Stomach smooth muscle (tissue), 2 donors: ENCODE measurements around the gene GPATCH2.
"Not testable (repeated sequence)": the region's sequence is repeated elsewhere in the genome, so short reads cannot be mapped to it uniquely, and the experiment has no call there.

ENCODE experiments used
- H3K27ac ChIP-seq: one replicate; pipeline ENCODE4 v1.7.0; 2013; ENCODE audit warnings: mild to moderate bottlenecking, low read length, inconsistent platforms
- H3K27me3 ChIP-seq, 2 donors: one replicate each; pipeline ENCODE4 v1.7.0; 2013; ENCODE audit warnings: low read length in 2 of 2; ENCODE audit not compliant: insufficient read depth in 2 of 2, control insufficient read depth in 1 of 2
- H3K36me3 ChIP-seq, 2 donors: one replicate each; pipeline ENCODE4 v1.7.0; 2013; ENCODE audit warnings: low read length in 2 of 2; ENCODE audit not compliant: control insufficient read depth in 2 of 2, insufficient read depth in 2 of 2
- H3K4me1 ChIP-seq: one replicate; pipeline ENCODE4 v1.7.0; 2013; ENCODE audit warnings: low read length; ENCODE audit not compliant: control insufficient read depth, insufficient read depth
- H3K4me3 ChIP-seq, 2 donors: one replicate each; pipeline ENCODE4 v1.7.0; 2013; ENCODE audit warnings: low read length in 2 of 2
- H3K9ac ChIP-seq, 2 donors: one replicate each; pipeline ENCODE4 v1.7.0; 2013; ENCODE audit warnings: low read length in 2 of 2, mild to moderate bottlenecking in 1 of 2
- H3K9me3 ChIP-seq, 2 donors: one replicate each; pipeline ENCODE4 v1.7.0; 2013; ENCODE audit warnings: low read length in 2 of 2; ENCODE audit not compliant: control insufficient read depth in 2 of 2
- donor health status: healthy.
- donor health status: Pancreatic carcinoma.

The GPATCH2 gene

DNA sequence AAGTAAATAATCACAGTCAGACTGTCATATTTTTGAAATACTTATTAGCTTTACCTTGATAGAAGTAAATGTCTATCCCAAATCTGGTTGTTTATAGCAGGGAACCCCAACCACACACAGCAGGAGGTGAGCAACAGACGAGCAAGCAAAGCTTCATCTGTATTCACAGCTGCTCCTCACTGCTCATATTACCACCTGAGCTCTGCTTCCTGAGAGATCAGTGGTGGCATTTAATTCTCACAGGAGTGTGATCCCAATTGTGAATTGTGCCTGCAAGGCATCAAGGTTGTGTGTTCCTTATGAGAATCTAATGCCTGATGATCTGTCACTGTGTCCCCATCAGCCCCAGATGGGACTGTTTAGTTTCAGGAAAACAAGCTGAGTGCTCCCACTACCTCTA, 104.3 kb downstream of the GPATCH2 start:
- Histone ChIP-seq H3K27me3 (no peaks in the 10 kb centered on the region), H3K4me3 (no peak overlapping the region), H3K9me3 (no peaks in the 10 kb centered on the region), H3K36me3 (no peaks in the 10 kb centered on the region), H3K9ac (no peak overlapping the region), H3K4me1 (peaks cover 2% of the 10 kb centered on the region), H3K27ac (no peak overlapping the region)

DNA sequence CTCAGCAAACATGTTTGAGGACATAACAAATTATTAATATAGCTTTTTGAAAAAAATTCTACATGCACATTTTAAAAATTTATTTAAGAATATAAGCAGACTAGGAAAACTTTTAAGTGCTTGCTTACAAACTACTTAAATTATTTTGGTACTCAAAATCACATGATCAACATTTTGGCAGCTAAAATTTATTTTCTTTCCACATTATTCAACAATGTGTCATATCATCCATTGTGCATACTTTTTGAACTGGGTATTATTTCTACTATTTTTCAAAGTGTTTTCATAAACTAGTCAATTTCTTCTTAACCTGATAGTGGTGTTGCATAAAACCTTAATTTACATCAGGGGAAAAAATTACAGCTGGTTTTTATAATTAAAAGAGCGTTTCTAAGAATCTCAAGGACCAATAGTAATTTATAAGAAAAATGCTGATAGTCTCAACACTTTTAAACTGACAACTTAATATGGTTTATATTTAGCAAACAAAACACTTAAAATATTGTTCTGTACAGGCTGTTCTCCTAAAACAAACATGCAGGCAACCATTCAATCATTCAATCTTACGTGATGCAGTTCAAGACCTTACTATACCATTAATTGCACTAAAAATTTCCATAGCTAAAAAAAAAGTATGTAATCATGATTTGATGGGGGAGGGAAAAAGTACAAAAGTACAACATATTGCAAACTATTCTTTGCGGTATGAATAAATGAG, 105.0 kb downstream of the GPATCH2 start:
- Histone ChIP-seq H3K4me1 (peaks cover 2% of the 10 kb centered on the region), H3K27ac (no peak overlapping the region), H3K27me3 (no peaks in the 10 kb centered on the region), H3K9ac (no peak overlapping the region), H3K36me3 (no peaks in the 10 kb centered on the region), H3K4me3 (no peak overlapping the region), H3K9me3 (no peaks in the 10 kb centered on the region)

DNA sequence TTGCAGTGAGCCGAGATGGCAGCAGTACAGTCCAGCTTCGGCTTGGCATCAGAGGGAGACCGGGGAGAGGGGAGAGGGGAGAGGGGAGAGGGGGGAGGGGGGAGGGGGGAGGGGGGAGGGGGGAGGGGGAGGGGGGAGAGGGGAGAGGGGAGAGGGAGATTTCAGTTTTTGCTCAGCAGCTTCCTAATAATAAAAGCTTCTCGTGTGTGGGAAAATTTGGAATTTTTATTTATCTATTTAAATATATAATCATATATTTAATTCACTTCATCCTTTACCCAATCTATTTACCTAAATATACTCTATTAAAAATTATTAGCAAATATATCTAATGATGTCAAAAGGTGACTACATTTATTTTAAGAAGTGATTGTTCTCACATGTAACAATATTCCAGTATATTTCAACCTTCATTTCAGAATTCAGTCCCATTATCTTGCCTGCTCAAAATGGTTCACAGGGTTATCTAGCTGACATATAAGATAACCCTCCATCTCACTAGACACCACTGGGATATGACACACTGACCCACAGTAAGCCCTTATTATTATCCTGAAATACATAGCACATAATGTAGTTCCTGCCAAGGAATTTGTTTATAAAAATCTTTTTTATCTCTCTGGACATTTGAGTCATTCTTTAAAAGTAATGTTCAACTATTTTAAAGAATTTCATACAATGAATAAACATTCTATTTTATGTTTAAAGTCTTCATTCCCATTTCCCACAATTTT, 105.9 kb downstream of the GPATCH2 start:
- Histone ChIP-seq H3K27ac (no peak overlapping the region), H3K9ac (no peak overlapping the region)

DNA sequence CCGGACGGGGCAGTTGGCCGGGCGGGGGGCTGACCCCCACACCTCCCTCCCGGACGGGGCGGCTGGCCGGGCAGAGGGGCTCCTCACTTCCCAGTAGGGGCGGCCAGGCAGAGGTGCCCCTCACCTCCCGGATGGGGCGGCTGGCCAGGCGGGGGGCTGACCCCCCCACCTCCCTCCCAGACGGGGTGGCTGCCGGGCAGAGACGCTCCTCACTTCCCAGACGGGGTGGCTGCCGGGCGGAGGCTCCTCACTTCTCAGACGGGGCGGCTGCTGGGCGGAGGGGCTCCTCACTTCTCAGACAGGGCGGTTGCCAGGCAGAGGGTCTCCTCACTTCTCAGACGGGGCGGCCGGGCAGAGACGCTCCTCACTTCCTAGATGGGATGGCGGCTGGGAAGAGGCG, 107.0 kb downstream of the GPATCH2 start:
- not testable (repeated sequence) for H3K9ac ChIP-seq, H3K9me3 ChIP-seq, H3K36me3 ChIP-seq, H3K27me3 ChIP-seq, H3K4me1 ChIP-seq, H3K27ac ChIP-seq, H3K4me3 ChIP-seq

More for the DNA sequence above, 105.9 kb downstream of the GPATCH2 start:
- H3K27me3 ChIP-seq, result no peaks in the 10 kb centered on the region
- peaks cover 2% of the 10 kb centered on the region for H3K4me1 ChIP-seq
- H3K4me3 ChIP-seq, result no peak overlapping the region
- H3K9me3 ChIP-seq, result no peaks in the 10 kb centered on the region
- H3K36me3 ChIP-seq, result no peaks in the 10 kb centered on the region

DNA sequence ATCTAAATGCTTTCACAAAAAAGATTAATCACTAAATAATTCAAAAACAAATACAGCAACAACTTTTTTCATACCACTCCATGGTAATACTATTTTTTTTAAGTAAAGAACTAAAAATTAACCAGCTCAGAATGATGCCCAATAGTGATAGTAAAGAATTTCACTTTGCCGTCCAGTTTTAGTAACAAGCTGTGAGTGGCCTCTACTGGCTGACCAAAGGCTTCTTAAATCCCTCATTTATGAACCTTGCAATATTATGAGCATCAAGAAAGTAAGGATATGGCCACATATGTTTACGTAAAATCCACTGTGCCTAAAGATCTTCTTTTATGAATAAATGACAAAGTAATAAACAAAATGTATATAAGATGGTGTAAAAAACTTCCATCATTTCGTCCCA, 108.6 kb downstream of the GPATCH2 start:
- no peak overlapping the region for H3K27ac ChIP-seq
- no peaks in the 10 kb centered on the region for H3K27me3 ChIP-seq
- H3K36me3 ChIP-seq, result no peaks in the 10 kb centered on the region
- H3K9me3 ChIP-seq, result no peaks in the 10 kb centered on the region
- no peak overlapping the region for H3K4me3 ChIP-seq
- peaks cover 2% of the 10 kb centered on the region for H3K4me1 ChIP-seq
- no peak overlapping the region for H3K9ac ChIP-seq

DNA sequence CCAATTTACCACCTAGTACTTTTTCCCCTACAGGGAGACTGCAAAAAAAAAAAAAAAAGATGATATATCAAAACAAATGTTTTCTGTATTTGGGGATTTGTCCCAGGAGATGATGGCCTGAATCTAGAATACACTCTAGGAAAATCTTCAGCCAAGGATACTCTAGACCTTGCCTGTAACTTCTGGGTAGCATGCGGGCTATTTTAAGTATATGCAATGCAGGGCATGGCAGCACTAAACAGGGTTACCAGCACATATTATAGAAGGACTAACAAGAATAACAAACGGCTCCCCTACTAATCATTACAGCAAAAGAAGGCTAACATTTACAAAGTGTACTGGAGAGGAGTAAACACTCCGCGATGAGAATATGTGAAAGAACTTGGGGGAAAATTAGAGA, 109.6 kb downstream of the GPATCH2 start:
- H3K27me3 ChIP-seq, result no peaks in the 10 kb centered on the region
- no peaks in the 10 kb centered on the region for H3K36me3 ChIP-seq
- peaks cover 2% of the 10 kb centered on the region for H3K4me1 ChIP-seq
- H3K27ac ChIP-seq, result no peak overlapping the region
- H3K9ac ChIP-seq, result no peak overlapping the region
- H3K9me3 ChIP-seq, result no peaks in the 10 kb centered on the region
- H3K4me3 ChIP-seq, result no peak overlapping the region

DNA sequence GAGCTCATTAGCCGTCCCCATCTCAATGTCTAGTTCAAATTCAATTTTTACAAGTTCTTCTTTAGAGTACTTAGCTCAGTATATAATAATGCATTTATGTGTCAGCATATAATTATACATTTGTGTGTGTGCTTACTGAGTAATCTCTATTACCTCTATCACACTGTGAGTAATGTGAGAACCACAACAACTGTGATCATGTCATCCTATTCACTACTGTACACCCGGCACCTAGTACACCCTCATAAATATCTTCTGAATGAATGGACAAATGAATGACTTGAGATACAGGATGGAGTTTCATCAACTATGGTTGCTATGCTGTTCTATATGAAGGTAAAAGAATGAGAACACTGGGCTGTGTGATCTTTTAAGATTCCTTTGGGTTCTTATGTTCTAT, 124.0 kb downstream of the GPATCH2 start:
- H3K4me1 ChIP-seq, result no peaks in the 10 kb centered on the region
- no peaks in the 10 kb centered on the region for H3K9me3 ChIP-seq
- H3K9ac ChIP-seq, result no peak overlapping the region
- H3K27me3 ChIP-seq, result no peaks in the 10 kb centered on the region
- no peak overlapping the region for H3K27ac ChIP-seq
- peaks cover 2 to 3% of the 10 kb centered on the region in 2 donors for H3K36me3 ChIP-seq
- no peak overlapping the region for H3K4me3 ChIP-seq

DNA sequence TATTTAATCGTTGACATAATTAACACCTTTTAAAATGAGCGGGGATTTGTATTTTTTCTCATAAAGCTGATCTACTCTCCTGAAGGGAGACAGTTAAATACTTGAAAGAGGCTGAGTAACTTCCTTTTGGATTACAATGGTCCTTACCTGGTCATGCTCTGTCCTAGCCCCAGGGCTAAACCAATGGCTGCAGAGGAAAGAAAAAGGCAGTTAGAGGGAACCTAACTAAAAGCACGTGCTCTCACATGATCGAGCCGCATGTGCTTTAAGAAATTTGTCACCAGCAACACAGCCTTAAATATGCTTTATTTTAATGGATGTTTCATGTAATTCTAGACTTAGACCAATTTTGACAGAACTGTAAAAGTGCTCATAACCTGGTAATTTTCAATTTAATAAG, 132.7 kb downstream of the GPATCH2 start:
- no peaks in the 10 kb centered on the region for H3K27me3 ChIP-seq
- H3K4me1 ChIP-seq, result no peaks in the 10 kb centered on the region
- H3K27ac ChIP-seq, result no peak overlapping the region
- H3K4me3 ChIP-seq, result no peak overlapping the region
- H3K36me3 ChIP-seq, result peaks cover 1 to 2% of the 10 kb centered on the region in 2 donors
- H3K9me3 ChIP-seq, result no peaks in the 10 kb centered on the region
- H3K9ac ChIP-seq, result no peak overlapping the region

DNA sequence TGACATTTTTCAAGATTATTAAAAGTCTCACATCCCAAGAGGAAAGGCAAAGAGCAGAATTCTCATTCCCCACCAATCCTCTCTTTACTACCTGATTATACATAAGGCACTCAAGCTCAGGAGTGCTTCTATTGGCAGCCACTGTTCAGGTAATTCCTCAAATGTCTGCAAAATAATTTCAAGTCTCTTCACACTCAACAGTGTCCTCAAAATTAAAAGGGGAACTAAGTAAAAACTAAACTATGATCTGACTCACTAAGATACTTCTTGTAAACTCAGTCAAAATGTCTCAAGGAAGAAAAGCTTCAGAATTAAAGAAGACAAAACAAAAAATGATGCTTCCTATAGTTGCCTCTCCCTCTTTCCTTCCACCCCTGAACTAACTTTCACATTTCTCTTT, 135.6 kb downstream of the GPATCH2 start:
- H3K4me1 ChIP-seq, result no peaks in the 10 kb centered on the region
- H3K9ac ChIP-seq, result no peak overlapping the region

DNA sequence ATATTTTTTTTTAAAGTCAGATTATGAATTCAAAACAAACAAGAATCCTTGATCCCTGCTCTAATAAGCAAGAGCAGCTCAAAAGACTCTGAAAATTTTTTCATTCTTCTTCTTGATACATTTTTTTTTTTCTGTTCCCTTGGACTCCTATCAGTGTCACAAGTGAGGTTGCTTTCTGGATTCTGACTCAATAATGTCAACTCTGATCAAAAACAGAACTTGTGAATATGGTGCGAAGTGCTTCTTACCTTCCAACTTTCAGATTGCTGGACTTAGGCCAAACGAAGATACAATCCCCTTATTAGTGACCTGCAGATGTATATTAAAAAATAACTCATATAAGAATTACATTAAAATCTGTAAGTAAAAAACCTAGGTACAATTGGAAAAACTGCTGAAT, 136.1 kb downstream of the GPATCH2 start:
- H3K4me3 ChIP-seq, result no peak overlapping the region
- no peaks in the 10 kb centered on the region for H3K9me3 ChIP-seq
- no peaks in the 10 kb centered on the region for H3K27me3 ChIP-seq
- peaks cover 2% of the 10 kb centered on the region in 2 donors for H3K36me3 ChIP-seq
- no peak overlapping the region for H3K9ac ChIP-seq
- H3K4me1 ChIP-seq, result no peaks in the 10 kb centered on the region
- no peak overlapping the region for H3K27ac ChIP-seq

More for the DNA sequence above, 135.6 kb downstream of the GPATCH2 start:
- Histone ChIP-seq H3K27ac (no peak overlapping the region), H3K9me3 (no peaks in the 10 kb centered on the region), H3K27me3 (no peaks in the 10 kb centered on the region), H3K4me3 (no peak overlapping the region), H3K36me3 (peaks cover 2% of the 10 kb centered on the region in 2 donors)

DNA sequence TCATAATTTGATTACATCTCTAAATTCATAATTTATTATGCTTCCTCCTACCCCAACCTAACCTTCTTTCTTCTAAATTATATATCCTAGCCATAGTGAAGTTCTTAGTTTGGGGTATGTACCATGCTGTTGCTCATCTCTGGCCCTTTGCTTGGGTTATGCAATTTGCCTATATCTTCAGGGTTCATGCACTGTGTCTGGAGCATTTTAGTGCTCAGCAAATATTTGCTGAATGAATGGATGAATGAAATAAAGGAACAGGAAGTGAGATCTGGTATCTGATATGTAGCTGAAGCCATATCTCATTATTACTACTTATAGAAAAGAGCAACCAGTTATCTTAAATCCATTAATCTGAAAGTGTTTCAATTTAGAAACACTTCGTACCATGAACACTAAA, 137.6 kb downstream of the GPATCH2 start:
- Histone ChIP-seq H3K9ac (no peak overlapping the region), H3K4me3 (no peak overlapping the region), H3K36me3 (peaks cover 2% of the 10 kb centered on the region in 2 donors), H3K27me3 (no peaks in the 10 kb centered on the region), H3K4me1 (no peaks in the 10 kb centered on the region), H3K27ac (no peak overlapping the region), H3K9me3 (no peaks in the 10 kb centered on the region)
